CD4-positive, alpha-beta T cell (primary cell): Measurements from ENCODE around the gene RASGRF2. TPM values are rescaled to one million over a fixed set of nuclear protein-coding genes. Genes with fewer than 3 reads are reported as not detected.

Experiments
- ATAC-seq: fragments of 200-7000 bp; cut with Tn5 transposase; one replicate; pipeline ENCODE4 v1.10.0; 2022; ENCODE audit warnings: mild to moderate bottlenecking; ENCODE audit not compliant: poor library complexity
- CTCF ChIA-PET: fragments of 350-600 bp; sonication (Branson Sonifier 250); formaldehyde crosslinking; loops from one replicate; lab custom pipeline; 2021; ENCODE audit warnings: antibody characterized with exemption, inconsistent platforms; lab: Charles Lee
- POLR2A ChIA-PET: fragments of 350-600 bp; sonication (Branson Sonifier 250); formaldehyde crosslinking; loops from one replicate; lab custom pipeline; 2021; ENCODE audit warnings: antibody characterized with exemption, inconsistent platforms; lab: Charles Lee
- DNase-seq, 14 experiments: peaks; one replicate each; pipeline ENCODE4 v3.0.0-alpha.2; 2013 to 2020; ENCODE audit warnings: mixed read lengths in 2 of 14
- H3K27ac ChIP-seq, 2 donors: one replicate each; pipeline versions ENCODE4 v1.5.1 to v1.7.0; 2013; ENCODE audit warnings: low read length in 2 of 2, low read depth in 1 of 2, mild to moderate bottlenecking in 1 of 2
- H3K27me3 ChIP-seq, 2 experiments: 1 replicate in 1 of 2; 2 replicates in 1 of 2; pipeline versions ENCODE4 v1.6.1 to v1.7.0; 2013; ENCODE audit warnings: low read length in 2 of 2, control low read depth in 1 of 2, mild to moderate bottlenecking in 1 of 2, moderate library complexity in 1 of 2; ENCODE audit not compliant: insufficient read depth in 2 of 2, control insufficient read depth in 1 of 2
- H3K36me3 ChIP-seq: one replicate; pipeline ENCODE4 v1.6.1; 2013; ENCODE audit warnings: low read length, control low read depth; ENCODE audit not compliant: insufficient read depth
- H3K4me1 ChIP-seq: one replicate; pipeline ENCODE4 v1.6.1; 2013; ENCODE audit warnings: low read length, control low read depth; ENCODE audit not compliant: insufficient read depth
- H3K4me3 ChIP-seq: one replicate; pipeline ENCODE4 v1.5.1; 2013; ENCODE audit warnings: mild to moderate bottlenecking, low read length, moderate library complexity
- H3K9me3 ChIP-seq, 2 experiments: 1 replicate in 1 of 2; 2 replicates in 1 of 2; pipeline versions ENCODE4 v1.6.1 to v1.7.0; 2013; ENCODE audit warnings: low read length in 2 of 2, mild to moderate bottlenecking in 2 of 2, control low read depth in 1 of 2, moderate library complexity in 1 of 2; ENCODE audit not compliant: control insufficient read depth in 1 of 2, insufficient read depth in 1 of 2
- H3K27ac Mint-ChIP-seq: one replicate; pipeline ENCODE4 v1.8.0; 2020; ENCODE audit warnings: mixed read lengths
- H3K27me3 Mint-ChIP-seq: one replicate; pipeline ENCODE4 v1.8.0; 2021; ENCODE audit warnings: mixed read lengths
- H3K36me3 Mint-ChIP-seq: one replicate; pipeline ENCODE4 v1.8.0; 2021; ENCODE audit warnings: low read depth, mixed read lengths
- H3K4me1 Mint-ChIP-seq: one replicate; pipeline ENCODE4 v1.8.0; 2021; ENCODE audit warnings: low read depth, mixed read lengths
- H3K4me3 Mint-ChIP-seq: one replicate; pipeline ENCODE4 v1.8.0; 2020; ENCODE audit warnings: mild to moderate bottlenecking, mixed read lengths
- H3K9me3 Mint-ChIP-seq: one replicate; pipeline ENCODE4 v1.8.0; 2020; ENCODE audit warnings: mixed read lengths
- intact Hi-C, 2 experiments: fragments of 100-400 bp; cut with DNase I in 1 of 2; cut with micrococcal nuclease in 1 of 2; formaldehyde crosslinking; loops; one replicate each; pipeline versions ENCODE4 v1.15.1 to v1.9.0; 2023 to 2025; cut with DNase I, micrococcal nuclease
- total RNA-seq, 174 experiments: library from RNA in 2 of 174; stranded (reverse) in 2 of 174; gene quantifications; one replicate each; pipeline ENCODE4 v1.2.3 and lab custom pipeline; 2021 to 2026
- TF ChIP-seq, protein P1 (sequence below): fragments of 200-600 bp; IDR thresholded peaks from one replicate; pipeline ENCODE4 v1.8.0; 2022; ENCODE audit warnings: antibody characterized with exemption, mild to moderate bottlenecking

Gene RASGRF2
- total RNA-seq, 2 experiments from 2014 or later = 21.9 to 24.9 TPM

DNA sequence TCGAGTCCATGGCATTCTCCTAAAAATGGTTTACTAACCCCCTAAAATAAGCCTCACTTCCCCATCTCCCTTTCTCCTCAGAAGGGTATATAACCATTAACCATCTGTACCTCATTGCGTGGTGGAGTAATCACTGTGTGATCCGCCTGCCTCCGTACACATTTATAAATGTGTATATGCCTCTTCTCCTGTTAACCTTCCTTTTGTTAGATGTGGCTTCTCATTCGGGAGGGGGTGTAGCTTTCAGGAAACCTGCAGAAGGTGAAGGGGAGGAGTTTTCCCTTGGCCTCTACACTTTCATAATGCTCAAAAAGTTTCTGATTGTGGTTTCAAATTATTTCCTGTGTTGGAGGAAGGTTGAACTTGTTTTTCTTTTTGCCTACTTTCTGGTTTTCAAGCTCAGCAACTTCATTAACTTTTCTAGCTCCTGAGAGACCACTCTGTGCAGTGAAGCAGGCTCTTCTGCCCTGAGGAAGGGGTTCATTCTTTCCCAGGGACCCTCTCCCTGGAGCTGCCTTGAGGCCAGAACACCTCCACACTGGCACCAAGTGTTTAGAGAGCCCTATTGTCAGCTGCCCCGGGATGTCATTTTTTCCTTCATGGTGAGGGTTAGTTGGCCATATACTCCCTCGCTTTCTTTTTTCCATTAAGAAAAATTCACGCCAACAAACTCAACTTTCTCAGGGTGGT lies 46.9 kb downstream of the RASGRF2 start:
- CTCF ChIA-PET = interaction anchor here (0.7 to 3.4 kb wide), 9 partner anchors 10 to 101 kb away, joined by 3 to 15 read pairs (median 4); partner anchors contain the start of gene RASGRF2
- Histone ChIP-seq H3K36me3 (no peaks in the 10 kb centered on the region), H3K4me1 (peaks cover 60% of the 10 kb centered on the region), H3K4me3 (peak overlapping the region; percentile 50), H3K27ac (peak overlapping the region; percentile 78 to 91), H3K27me3 (no peaks in the 10 kb centered on the region), H3K9me3 (no peaks in the 10 kb centered on the region)
- intact Hi-C loops = loop anchor here (1.0 to 2.0 kb wide), 2 partner anchors 46 to 49 kb away; partner anchors contain the start of gene RASGRF2 (in 1 of the 2)
- peak overlapping the region; percentile 92 for H3K27ac Mint-ChIP-seq
- H3K4me3 Mint-ChIP-seq = peak overlapping the region; percentile 87
- TF ChIP-seq, protein P1, sequence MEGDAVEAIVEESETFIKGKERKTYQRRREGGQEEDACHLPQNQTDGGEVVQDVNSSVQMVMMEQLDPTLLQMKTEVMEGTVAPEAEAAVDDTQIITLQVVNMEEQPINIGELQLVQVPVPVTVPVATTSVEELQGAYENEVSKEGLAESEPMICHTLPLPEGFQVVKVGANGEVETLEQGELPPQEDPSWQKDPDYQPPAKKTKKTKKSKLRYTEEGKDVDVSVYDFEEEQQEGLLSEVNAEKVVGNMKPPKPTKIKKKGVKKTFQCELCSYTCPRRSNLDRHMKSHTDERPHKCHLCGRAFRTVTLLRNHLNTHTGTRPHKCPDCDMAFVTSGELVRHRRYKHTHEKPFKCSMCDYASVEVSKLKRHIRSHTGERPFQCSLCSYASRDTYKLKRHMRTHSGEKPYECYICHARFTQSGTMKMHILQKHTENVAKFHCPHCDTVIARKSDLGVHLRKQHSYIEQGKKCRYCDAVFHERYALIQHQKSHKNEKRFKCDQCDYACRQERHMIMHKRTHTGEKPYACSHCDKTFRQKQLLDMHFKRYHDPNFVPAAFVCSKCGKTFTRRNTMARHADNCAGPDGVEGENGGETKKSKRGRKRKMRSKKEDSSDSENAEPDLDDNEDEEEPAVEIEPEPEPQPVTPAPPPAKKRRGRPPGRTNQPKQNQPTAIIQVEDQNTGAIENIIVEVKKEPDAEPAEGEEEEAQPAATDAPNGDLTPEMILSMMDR = no peak
- ATAC-seq (peak; percentile 89), DNase-seq (peak in 13 of 14 experiments; percentile 15 to 91 (median 57))
- H3K36me3 Mint-ChIP-seq = peaks cover 12% of the 10 kb centered on the region
- no peaks in the 10 kb centered on the region for H3K27me3 Mint-ChIP-seq
- no peaks in the 10 kb centered on the region for H3K9me3 Mint-ChIP-seq
- peaks cover 86% of the 10 kb centered on the region for H3K4me1 Mint-ChIP-seq
- POLR2A ChIA-PET = interaction anchor here (0.6 to 6.5 kb wide), 20 partner anchors 9 to 352 kb away, joined by 3 to 82 read pairs (median 4); partner anchors contain the start of genes DHFR, MSH3, RASGRF2 and ZCCHC9

GRCh38 chr5:81007637-81008027 lies 47.5 kb downstream of the RASGRF2 start:
- peaks cover 15% of the 10 kb centered on the region for H3K36me3 Mint-ChIP-seq
- TF ChIP-seq, protein P1 = no peak
- no peaks in the 10 kb centered on the region for H3K27me3 Mint-ChIP-seq
- H3K27me3 ChIP-seq = no peaks in the 10 kb centered on the region
- H3K9me3 Mint-ChIP-seq = no peaks in the 10 kb centered on the region
- ChIA-PET CTCF (interaction anchor here (0.7 to 3.4 kb wide), 10 partner anchors 9 to 101 kb away, joined by 3 to 15 read pairs (median 4); partner anchors contain the start of gene RASGRF2), POLR2A (interaction anchor here (0.6 to 6.5 kb wide), 19 partner anchors 8 to 353 kb away, joined by 3 to 82 read pairs (median 5); partner anchors contain the start of genes DHFR, MSH3, RASGRF2 and ZCCHC9)
- no peaks in the 10 kb centered on the region for H3K9me3 ChIP-seq
- peaks cover 85% of the 10 kb centered on the region for H3K4me1 Mint-ChIP-seq
- intact Hi-C loops = loop anchor here (1.0 to 2.0 kb wide), 2 partner anchors 47 to 49 kb away; partner anchors contain the start of gene RASGRF2 (in 1 of the 2)
- H3K4me3 Mint-ChIP-seq = peak overlapping the region; percentile 87
- H3K4me1 ChIP-seq = peaks cover 62% of the 10 kb centered on the region
- DNase-seq = peak in 7 of 14 experiments; percentile 15 to 55 (median 41)
- no peaks in the 10 kb centered on the region for H3K36me3 ChIP-seq
- H3K27ac ChIP-seq = peak overlapping the region; percentile 78 to 91
- peak; percentile 45 for ATAC-seq
- H3K4me3 ChIP-seq = peak overlapping the region; percentile 50
- H3K27ac Mint-ChIP-seq = peak overlapping the region; percentile 92

GRCh38 chr5:81010336-81011169 lies 50.4 kb downstream of the RASGRF2 start:
- intact Hi-C loops = no loop called here
- H3K27ac Mint-ChIP-seq = peak overlapping the region; percentile 92
- H3K4me1 ChIP-seq = peaks cover 49% of the 10 kb centered on the region

More at GRCh38 chr5:81010336-81011169, 50.4 kb downstream of the RASGRF2 start:
- H3K36me3 ChIP-seq = no peaks in the 10 kb centered on the region
- H3K9me3 ChIP-seq = no peaks in the 10 kb centered on the region
- Mint-ChIP-seq H3K9me3 (no peaks in the 10 kb centered on the region), H3K4me1 (peaks cover 82% of the 10 kb centered on the region), H3K4me3 (peak overlapping the region; percentile 5), H3K27me3 (no peaks in the 10 kb centered on the region), H3K36me3 (peaks cover 13% of the 10 kb centered on the region)
- POLR2A ChIA-PET = no interaction called here
- H3K27me3 ChIP-seq = no peaks in the 10 kb centered on the region
- no peak overlapping the region for H3K27ac ChIP-seq
- TF ChIP-seq, protein P1 = no peak
- CTCF ChIA-PET = no interaction called here
- no peak for DNase-seq
- H3K4me3 ChIP-seq = no peak overlapping the region
- ATAC-seq = no peak
